ENCODE measurements around the gene TRAPPC12.
"Not testable (repeated sequence)": the region's sequence is repeated elsewhere in the genome, so short reads cannot be mapped to it uniquely, and the experiment has no call there.

The TRAPPC12 gene

DNA sequence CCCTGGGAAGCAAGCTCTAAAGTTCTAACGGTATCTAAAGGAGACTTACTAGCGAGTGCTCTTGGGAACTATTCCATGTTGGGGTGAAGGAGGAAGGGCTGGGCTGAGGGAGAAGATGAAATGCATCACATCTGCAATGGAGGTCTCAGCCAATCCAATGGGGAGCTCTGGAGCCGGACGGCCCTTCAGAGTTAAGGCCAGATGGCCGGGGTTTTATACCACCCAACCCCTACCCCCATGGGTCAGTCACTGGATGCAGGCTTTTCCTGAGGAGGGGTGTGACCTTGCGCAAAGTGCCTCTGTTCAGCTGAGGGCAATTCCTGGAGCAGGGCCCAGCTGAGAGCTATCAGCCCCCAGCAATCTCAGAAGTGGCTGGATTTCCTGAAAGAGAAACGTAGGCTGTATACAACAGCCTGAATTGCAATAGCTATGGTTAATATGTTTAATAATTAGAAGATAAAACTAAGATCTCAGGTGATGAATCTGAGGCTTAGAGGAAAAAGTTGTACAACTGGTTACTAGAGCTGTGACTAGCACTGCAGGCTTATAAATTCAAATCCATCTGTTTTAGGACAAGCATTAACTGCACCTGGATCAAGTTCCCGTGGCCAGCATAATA, 23.4 kb upstream of the TRAPPC12 start:
- no peak overlapping the region for H3K4me3 ChIP-seq (ENCODE audit: low read depth in 1 of 2, low read length in 2 of 2)
- no peaks in the 10 kb centered on the region for H3K27me3 ChIP-seq (ENCODE audit: insufficient read depth, low read length, poor library complexity)
- H4K20me1 ChIP-seq (ENCODE audit: insufficient read depth, low read length) = no peaks in the 10 kb centered on the region
- DNase-seq (no peak), ATAC-seq (ENCODE audit: insufficient read depth, low read depth) (no peak)
- no peak overlapping the region for H3K9ac ChIP-seq (ENCODE audit: low read depth, low read length)
- no peaks in the 10 kb centered on the region for H3K36me3 ChIP-seq (ENCODE audit: insufficient read depth, low read length)
- H3K79me2 ChIP-seq (ENCODE audit: insufficient read depth, low read length) = no peaks in the 10 kb centered on the region
- H3K27ac ChIP-seq (ENCODE audit: low read length) = no peak overlapping the region
- no peak overlapping the region for H3K4me2 ChIP-seq (ENCODE audit: insufficient read depth, low read length)
- H3K4me1 ChIP-seq (ENCODE audit: insufficient read depth, low read length) = no peaks in the 10 kb centered on the region
- H2AFZ ChIP-seq (ENCODE audit: low read depth, low read length) = no peak overlapping the region
- TF ChIP-seq, protein P1, sequence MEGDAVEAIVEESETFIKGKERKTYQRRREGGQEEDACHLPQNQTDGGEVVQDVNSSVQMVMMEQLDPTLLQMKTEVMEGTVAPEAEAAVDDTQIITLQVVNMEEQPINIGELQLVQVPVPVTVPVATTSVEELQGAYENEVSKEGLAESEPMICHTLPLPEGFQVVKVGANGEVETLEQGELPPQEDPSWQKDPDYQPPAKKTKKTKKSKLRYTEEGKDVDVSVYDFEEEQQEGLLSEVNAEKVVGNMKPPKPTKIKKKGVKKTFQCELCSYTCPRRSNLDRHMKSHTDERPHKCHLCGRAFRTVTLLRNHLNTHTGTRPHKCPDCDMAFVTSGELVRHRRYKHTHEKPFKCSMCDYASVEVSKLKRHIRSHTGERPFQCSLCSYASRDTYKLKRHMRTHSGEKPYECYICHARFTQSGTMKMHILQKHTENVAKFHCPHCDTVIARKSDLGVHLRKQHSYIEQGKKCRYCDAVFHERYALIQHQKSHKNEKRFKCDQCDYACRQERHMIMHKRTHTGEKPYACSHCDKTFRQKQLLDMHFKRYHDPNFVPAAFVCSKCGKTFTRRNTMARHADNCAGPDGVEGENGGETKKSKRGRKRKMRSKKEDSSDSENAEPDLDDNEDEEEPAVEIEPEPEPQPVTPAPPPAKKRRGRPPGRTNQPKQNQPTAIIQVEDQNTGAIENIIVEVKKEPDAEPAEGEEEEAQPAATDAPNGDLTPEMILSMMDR (IDR thresholded peaks at IDR 0.05; ENCODE audit: borderline replicate concordance, extremely low read depth, low read length, poor library complexity, severe bottlenecking) = no peak
- no peak for TF ChIP-seq EZH2 (IDR thresholded peaks at IDR 0.05; ENCODE audit: borderline replicate concordance, low read depth, low read length, severe bottlenecking)
- no peaks in the 10 kb centered on the region for H3K9me3 ChIP-seq (ENCODE audit: insufficient read depth, low read length, severe bottlenecking)

DNA sequence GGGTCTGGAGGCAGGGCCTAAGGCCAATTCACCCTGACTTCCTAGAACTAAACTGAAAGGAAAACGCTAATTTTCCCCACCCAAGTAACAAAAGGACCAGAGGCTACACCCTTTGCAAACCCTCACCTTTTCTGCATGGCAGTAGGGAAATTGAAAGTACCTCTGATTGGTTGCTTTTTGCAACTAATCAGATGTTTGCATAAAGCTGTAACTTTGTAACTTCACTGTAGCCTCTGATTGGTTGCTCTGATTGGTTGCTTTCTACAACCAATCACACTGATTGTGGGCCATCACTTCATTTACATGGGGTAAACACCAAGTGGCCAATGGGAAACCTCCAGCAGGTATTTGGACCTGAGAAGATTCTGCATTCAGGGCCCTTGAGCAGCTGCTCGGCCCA, 22.7 kb upstream of the TRAPPC12 start:
- Histone ChIP-seq H3K27ac (ENCODE audit: low read length) (no peak overlapping the region), H3K79me2 (ENCODE audit: insufficient read depth, low read length) (no peaks in the 10 kb centered on the region)

DNA sequence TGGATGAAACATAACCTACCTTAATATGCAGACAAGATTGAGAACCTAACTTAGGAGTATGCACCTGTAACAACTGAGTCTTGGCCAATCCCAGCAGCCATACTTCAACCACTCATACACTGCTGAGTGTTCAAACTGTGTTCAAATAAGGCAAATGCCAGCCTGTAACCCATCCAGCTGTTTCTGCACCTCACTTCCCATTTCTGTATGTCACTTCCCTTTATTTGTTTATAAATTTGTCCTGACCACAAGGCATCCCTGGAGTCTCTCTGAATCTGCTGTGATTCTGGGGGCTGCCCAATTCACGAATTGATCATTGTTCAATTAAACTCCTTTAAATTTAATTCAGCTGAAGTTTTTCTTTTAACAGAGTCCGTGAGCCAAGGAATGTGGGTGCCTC, 22.0 kb upstream of the TRAPPC12 start:
- not testable (repeated sequence) for H3K4me1 ChIP-seq (ENCODE audit: insufficient read depth, low read length); H3K27me3 ChIP-seq (ENCODE audit: insufficient read depth, low read length, poor library complexity); H3K9me3 ChIP-seq (ENCODE audit: insufficient read depth, low read length, severe bottlenecking); H3K9ac ChIP-seq (ENCODE audit: low read depth, low read length); ATAC-seq (ENCODE audit: insufficient read depth, low read depth); H3K27ac ChIP-seq (ENCODE audit: low read length); H3K4me2 ChIP-seq (ENCODE audit: insufficient read depth, low read length); DNase-seq; H3K4me3 ChIP-seq (ENCODE audit: low read depth in 1 of 2, low read length in 2 of 2); H4K20me1 ChIP-seq (ENCODE audit: insufficient read depth, low read length); H3K36me3 ChIP-seq (ENCODE audit: insufficient read depth, low read length); H3K79me2 ChIP-seq (ENCODE audit: insufficient read depth, low read length)
- peak overlapping the region; percentile 13; the same call in 1 of the 2 replicates for H2AFZ ChIP-seq (ENCODE audit: low read depth, low read length)

More for the DNA sequence above, 22.7 kb upstream of the TRAPPC12 start:
- H3K4me2 ChIP-seq (ENCODE audit: insufficient read depth, low read length) = no peak overlapping the region
- DNase-seq (no peak), ATAC-seq (ENCODE audit: insufficient read depth, low read depth) (no peak)
- H3K9ac ChIP-seq (ENCODE audit: low read depth, low read length) = no peak overlapping the region
- no peak overlapping the region for H3K4me3 ChIP-seq (ENCODE audit: low read depth in 1 of 2, low read length in 2 of 2)
- TF ChIP-seq, protein P1 (IDR thresholded peaks at IDR 0.05; ENCODE audit: borderline replicate concordance, extremely low read depth, low read length, poor library complexity, severe bottlenecking) = no peak
- no peak for TF ChIP-seq EZH2 (IDR thresholded peaks at IDR 0.05; ENCODE audit: borderline replicate concordance, low read depth, low read length, severe bottlenecking)
- no peaks in the 10 kb centered on the region for H3K9me3 ChIP-seq (ENCODE audit: insufficient read depth, low read length, severe bottlenecking)
- H3K4me1 ChIP-seq (ENCODE audit: insufficient read depth, low read length) = no peaks in the 10 kb centered on the region
- no peak overlapping the region for H2AFZ ChIP-seq (ENCODE audit: low read depth, low read length)
- no peaks in the 10 kb centered on the region for H4K20me1 ChIP-seq (ENCODE audit: insufficient read depth, low read length)
- H3K27me3 ChIP-seq (ENCODE audit: insufficient read depth, low read length, poor library complexity) = no peaks in the 10 kb centered on the region
- H3K36me3 ChIP-seq (ENCODE audit: insufficient read depth, low read length) = no peaks in the 10 kb centered on the region

DNA sequence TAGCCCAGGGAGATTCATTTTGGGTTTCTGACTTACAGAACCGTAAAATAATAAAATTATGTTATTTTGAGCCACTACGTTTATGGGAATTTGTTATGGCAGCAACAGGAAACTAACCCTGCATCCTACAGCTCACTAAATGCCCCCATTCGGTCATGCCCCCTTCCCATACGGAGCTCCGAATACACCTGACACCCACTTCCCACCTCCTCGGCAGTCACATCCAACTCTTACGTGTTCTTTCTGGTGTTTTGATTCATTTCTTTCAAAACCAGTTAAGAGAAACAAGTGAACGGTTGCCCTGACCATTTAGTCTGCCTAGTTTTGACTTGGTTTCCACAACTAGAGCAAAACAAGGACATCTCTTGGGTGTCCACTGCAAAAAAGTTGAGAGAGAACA, 21.6 kb upstream of the TRAPPC12 start:
- Histone ChIP-seq H3K9me3 (ENCODE audit: insufficient read depth, low read length, severe bottlenecking) (no peaks in the 10 kb centered on the region), H3K9ac (ENCODE audit: low read depth, low read length) (no peak overlapping the region), H3K79me2 (ENCODE audit: insufficient read depth, low read length) (no peaks in the 10 kb centered on the region), H3K36me3 (ENCODE audit: insufficient read depth, low read length) (no peaks in the 10 kb centered on the region), H4K20me1 (ENCODE audit: insufficient read depth, low read length) (no peaks in the 10 kb centered on the region), H3K4me2 (ENCODE audit: insufficient read depth, low read length) (no peak overlapping the region), H3K27ac (ENCODE audit: low read length) (no peak overlapping the region), H2AFZ (ENCODE audit: low read depth, low read length) (no peak overlapping the region), H3K4me3 (ENCODE audit: low read depth in 1 of 2, low read length in 2 of 2) (no peak overlapping the region), H3K27me3 (ENCODE audit: insufficient read depth, low read length, poor library complexity) (no peaks in the 10 kb centered on the region), H3K4me1 (ENCODE audit: insufficient read depth, low read length) (no peaks in the 10 kb centered on the region)
- TF ChIP-seq, protein P1 (IDR thresholded peaks at IDR 0.05; ENCODE audit: borderline replicate concordance, extremely low read depth, low read length, poor library complexity, severe bottlenecking) = no peak
- TF ChIP-seq EZH2 (IDR thresholded peaks at IDR 0.05; ENCODE audit: borderline replicate concordance, low read depth, low read length, severe bottlenecking) = no peak
- DNase-seq (no peak), ATAC-seq (ENCODE audit: insufficient read depth, low read depth) (no peak)

All from DND-41 (cell line).